Fibroblast of skin of right biceps (primary cell): ENCODE results near the gene ATE1.
"Not testable (repeated sequence)": the region's sequence is repeated elsewhere in the genome, so short reads cannot be mapped to it uniquely, and the experiment has no call there.

ENCODE experiments used
- DNase-seq: peaks from one replicate; pipeline ENCODE4 v3.0.0-alpha.2; 2013

Gene ATE1

DNA sequence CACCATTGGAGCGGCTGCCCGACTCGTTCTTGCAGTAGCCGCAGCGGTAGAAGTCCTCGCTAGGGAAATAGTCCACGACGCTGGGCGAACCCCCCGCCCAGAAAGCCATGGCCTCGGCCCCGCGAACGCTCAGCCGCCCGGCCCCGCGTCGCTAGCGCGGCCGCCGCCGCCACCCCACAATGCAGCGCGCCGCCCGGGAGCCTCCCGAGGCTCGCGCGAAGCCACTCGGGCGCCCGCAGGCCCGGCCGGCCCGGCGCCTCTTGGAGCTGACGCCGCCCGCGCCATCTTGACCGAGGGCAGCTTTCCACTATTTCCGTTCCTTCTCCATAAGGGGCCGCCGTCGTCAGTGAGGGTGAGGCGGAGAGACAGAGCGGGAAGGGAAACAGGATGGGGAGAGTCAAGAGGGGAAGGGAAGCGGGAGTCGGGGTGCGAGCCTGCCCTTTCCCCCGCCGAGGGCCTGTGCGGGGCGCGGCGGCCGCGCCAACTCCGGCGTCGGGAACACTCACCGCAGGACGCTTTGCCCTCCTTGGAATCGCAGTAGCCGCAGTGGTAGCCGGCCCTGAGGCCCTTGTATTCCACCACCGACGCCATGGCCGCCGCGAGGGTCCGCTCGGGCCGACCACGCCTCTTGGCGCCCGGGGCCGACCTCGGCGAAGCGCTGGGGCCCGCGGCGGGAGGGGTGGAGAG, at the start of gene ATE1:
Gene ATE1 (minus strand): TSS at position 191 of the 687 bp plus-strand sequence. CDS start 82 bp downstream, at position 109.
- DNase-seq: peak; percentile 95

GRCh38 chr10:121976607-121977006, 48.8 kb upstream of the ATE1 start:
- DNase-seq: no peak

GRCh38 chr10:121975295-121976086, 47.7 kb upstream of the ATE1 start:
- DNase-seq: no peak

GRCh38 chr10:121974535-121975294, 46.9 kb upstream of the ATE1 start, which contains the start of gene NSMCE4A:
Gene NSMCE4A, minus strand, starts transcription at chr10:121975217. Its CDS starts 52 bp downstream, at chr10:121975165.
- DNase-seq: peak; percentile 77

DNA sequence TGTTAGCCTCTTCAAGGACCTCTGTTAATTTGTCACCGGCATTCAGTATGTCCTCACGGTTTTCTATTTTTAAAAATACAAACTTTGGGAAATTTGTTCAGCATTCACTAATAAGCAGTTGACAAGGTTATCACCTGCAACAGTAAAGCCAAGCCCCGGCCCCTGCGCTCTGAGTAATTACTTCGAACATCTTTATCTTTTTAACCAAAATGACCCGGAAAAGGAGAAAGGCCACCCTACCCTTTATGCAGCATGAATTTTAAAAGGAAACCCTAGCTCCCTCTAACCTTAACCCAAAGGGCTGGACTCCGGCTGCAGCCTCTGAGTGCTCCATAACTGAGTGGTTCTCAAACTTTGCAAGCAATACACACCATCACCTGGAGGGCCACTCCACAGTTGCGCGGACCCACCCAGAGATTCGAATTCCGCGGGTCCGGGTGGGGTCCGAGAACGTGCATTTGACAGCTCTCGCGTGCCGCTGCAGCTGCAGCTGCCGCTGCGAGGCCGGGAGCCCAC, 46.2 kb upstream of the ATE1 start:
- no peak for DNase-seq

DNA sequence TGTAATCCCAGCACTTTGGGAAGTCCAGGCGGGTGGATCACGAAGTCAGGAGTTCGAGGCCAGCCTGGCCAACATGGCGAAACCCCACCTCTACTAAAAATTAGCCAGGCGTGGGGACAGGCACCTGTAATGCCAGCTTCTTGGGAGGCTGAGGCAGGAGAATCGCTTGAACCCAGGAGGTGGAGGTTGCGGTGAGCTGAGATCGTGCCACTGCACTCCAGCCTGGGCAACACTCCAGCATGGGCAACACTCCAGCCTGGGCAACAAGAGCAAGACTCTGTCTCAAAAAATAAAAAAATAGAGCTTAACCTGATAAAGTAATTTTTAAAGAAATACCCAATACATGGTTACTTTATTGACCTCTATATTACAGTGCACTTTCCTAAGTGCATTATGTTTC, 41.3 kb upstream of the ATE1 start:
- not testable (repeated sequence) for DNase-seq

DNA sequence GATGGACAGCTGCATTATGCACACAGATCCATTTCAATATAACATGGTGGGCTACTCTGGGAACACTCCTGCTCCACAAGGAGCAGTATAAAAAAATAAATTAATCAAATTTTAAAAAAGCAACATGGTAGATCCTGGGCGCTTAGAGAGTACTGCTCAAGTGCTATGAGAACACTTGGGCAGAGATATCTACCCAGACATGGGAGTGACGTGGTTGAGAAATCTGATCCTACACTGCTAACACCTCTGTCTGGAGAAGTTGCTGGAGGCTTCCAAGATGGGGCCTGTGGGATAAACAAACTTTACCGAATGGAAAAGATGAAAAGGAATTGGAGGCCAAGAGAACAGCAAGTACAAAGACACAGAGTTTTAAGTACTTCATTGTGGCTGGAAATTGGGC, 38.2 kb upstream of the ATE1 start:
- DNase-seq: no peak

GRCh38 chr10:121961456-121961855, 33.6 kb upstream of the ATE1 start:
- no peak for DNase-seq

DNA sequence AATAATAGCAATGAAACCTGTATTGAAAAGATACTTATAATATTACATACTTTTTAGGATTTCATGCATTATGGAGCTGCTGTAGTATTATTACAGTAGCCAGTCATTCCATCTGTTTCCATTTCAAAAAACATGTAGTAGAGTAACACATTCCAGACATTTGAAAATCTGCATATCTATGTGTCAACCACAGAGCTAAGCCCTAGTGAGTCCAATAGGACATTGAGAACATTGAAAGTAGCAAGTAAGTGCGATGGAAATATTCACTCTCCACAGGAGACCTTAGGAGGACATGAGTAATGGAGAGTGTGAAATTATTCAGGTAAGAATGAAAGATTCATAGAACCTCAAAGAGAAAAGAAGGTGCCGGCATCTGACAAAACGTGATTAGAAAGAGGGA, 31.8 kb upstream of the ATE1 start:
- DNase-seq: no peak

GRCh38 chr10:121956111-121957061, 28.6 kb upstream of the ATE1 start:
- DNase-seq: peak; percentile 40

GRCh38 chr10:121952226-121952625, 24.4 kb upstream of the ATE1 start:
- DNase-seq: peak; percentile 60

DNA sequence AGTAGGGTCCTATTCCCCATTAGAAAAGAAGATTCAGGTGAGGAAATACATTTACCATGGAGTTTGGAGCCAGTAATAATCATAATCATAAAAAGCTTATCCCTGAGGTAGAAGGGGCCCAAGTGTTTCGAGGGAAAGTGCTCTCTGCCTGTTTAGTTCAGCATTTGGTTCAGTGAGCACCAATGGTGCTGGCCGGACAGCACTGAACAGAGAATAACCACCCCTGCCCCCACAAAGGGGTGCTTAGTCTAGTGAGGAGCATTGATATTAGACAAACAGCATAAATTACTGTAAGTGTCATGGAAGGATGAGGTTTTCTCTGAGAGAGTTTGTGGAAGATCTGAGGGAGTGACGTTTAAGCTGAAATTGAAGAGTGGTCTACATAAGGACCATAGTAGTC, 21.6 kb upstream of the ATE1 start:
- no peak for DNase-seq

DNA sequence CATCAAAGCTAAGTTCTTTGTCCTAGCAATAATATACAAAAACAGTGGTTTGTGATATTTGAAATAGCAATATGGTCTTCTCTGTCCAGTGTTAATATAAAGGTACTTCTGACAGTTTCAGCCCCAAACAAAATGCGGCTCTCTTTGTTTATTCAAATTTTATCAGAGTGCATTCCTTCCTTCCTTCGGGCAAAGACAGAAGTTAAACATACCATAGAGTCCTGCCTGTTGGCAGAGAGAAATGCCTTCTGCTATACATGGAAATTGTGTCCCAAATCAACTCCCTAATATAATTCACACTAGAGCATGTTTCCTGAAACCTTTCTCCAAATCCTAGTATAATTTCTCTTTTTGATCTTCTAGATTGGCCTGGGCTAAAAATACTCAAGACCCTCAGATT, 21.2 kb upstream of the ATE1 start:
- DNase-seq: no peak

DNA sequence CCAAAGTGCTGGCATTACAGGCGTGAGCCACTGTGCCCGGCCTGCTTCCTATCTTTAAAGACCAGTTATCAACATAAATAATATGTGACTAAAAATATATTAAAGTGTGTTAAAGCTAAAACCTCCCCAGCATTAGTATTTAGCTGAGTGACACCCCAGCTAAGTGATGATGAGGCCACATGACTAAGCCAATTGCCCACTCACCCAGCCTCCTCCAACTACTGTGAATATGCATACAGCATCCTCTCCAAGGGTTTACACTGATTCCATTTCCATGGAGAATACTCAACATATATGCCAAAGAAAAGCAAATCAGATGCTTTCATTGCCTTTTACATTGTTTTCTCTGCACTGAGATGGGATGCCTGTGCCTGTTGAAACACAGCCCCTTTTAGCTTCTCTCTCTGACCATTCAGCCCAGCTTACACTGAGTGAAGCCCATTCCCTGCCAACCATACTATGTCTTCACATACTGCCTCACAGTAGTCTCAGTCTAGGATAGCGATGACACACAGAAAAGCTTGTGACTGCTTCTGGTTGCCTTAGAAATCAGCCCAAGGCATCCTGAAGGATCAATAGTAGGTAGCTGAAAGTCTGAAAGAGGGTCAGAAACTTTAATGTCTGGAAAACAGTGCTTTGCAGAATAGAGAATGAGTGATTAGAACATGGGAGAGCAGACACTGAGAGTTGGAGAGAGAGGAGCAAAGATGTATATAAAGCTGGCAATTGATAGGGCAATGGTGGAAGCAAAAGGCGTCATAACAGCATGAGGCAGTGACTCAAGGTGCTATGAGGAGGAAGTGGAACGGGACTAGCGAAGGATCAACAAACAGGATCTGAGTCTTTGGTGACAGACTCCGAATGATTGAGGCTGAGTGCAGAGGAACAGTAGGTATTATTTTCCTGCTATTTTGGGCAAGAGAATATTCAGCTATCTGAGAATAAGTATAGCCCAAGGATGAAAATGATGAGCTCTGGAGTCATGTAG, 19.8 kb upstream of the ATE1 start:
- DNase-seq: no peak

GRCh38 chr10:121942749-121943416, 15.1 kb upstream of the ATE1 start:
- DNase-seq: peak; percentile 97

GRCh38 chr10:121941532-121941931, 13.7 kb upstream of the ATE1 start:
- DNase-seq: no peak

- no peak for DNase-seq
Observed at GRCh38 chr10:121936295-121936694, 8.5 kb upstream of the ATE1 start.

DNA sequence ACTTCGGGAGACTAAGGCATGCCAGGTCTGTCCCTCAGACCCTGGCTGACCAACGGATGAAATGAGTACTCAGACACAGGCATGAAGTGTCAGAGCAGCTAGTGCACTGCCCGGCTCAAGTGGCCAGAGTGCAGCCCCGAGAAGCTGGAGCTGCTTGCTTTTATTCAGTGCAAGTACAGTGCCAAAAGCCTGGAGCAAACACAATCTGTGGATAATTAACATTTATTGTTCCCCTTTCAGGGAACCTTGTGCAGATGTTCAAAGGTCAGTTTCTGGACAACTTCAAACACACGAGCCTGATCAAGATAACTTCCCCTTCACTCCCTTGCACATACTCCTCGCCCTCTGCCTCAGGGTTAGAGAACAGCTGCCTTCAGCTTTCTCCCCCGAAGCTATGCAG, 7.9 kb upstream of the ATE1 start:
- DNase-seq: no peak

GRCh38 chr10:121930268-121931085, 2.6 kb upstream of the ATE1 start:
- DNase-seq: not testable (repeated sequence)
